Nephron progenitor cell (in vitro differentiated cells): ENCODE results near the gene HOATZ.

Source experiments
- DNase-seq: peaks from one replicate; pipeline ENCODE4 v3.0.0; 2021
- H3K27ac Mint-ChIP-seq: 2 replicates; pipeline ENCODE4 v1.8.0; 2021; ENCODE audit warnings: mild to moderate bottlenecking, moderate library complexity, mixed read lengths
- H3K27me3 Mint-ChIP-seq: 2 replicates; pipeline ENCODE4 v1.8.0; 2021; ENCODE audit warnings: mild to moderate bottlenecking, low read depth, mixed read lengths; ENCODE audit not compliant: poor library complexity
- H3K36me3 Mint-ChIP-seq: 2 replicates; pipeline ENCODE4 v1.8.0; 2021; ENCODE audit warnings: low read depth, mixed read lengths
- H3K4me1 Mint-ChIP-seq: 2 replicates; pipeline ENCODE4 v1.8.0; 2021; ENCODE audit warnings: mixed read lengths
- H3K4me3 Mint-ChIP-seq: 2 replicates; pipeline ENCODE4 v1.8.0; 2021; ENCODE audit warnings: mild to moderate bottlenecking, moderate library complexity, mixed read lengths
- H3K9me3 Mint-ChIP-seq: 2 replicates; pipeline ENCODE4 v1.8.0; 2021; ENCODE audit warnings: mild to moderate bottlenecking, moderate library complexity, mixed read lengths
- TF ChIP-seq, protein P1 (sequence below): fragments of 200-600 bp; sonication (generic); IDR thresholded peaks from 2 replicates; pipeline ENCODE4 v1.5.0; 2021; ENCODE audit warnings: antibody characterized with exemption

The HOATZ gene

DNA sequence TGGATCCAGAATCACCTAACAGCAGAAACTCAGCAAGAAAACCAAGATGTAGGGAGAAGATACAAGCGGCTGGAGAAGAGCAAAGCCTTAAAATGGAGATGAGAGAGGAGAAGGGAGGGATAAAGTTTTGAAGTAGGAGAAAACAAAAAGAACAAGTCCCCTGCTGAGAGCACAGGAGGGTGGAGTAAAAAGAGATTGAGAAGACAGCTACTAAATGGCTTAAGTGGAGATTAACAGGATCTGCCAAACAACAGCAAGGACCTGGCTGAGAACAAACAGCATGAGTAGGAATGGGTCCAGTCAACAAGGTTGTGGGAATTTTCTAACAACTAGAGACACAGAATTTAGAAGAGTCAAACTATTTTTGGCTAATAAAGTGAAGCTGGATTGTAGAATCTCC is 20.5 kb upstream of the HOATZ start:
- Mint-ChIP-seq H3K36me3 (no peaks in the 10 kb centered on the region), H3K4me1 (no peaks in the 10 kb centered on the region), H3K27me3 (peaks cover 13% of the 10 kb centered on the region), H3K4me3 (no peak overlapping the region), H3K9me3 (peaks cover 8% of the 10 kb centered on the region), H3K27ac (peak overlapping the region; percentile 26)
- no peak for DNase-seq
- TF ChIP-seq, protein P1, sequence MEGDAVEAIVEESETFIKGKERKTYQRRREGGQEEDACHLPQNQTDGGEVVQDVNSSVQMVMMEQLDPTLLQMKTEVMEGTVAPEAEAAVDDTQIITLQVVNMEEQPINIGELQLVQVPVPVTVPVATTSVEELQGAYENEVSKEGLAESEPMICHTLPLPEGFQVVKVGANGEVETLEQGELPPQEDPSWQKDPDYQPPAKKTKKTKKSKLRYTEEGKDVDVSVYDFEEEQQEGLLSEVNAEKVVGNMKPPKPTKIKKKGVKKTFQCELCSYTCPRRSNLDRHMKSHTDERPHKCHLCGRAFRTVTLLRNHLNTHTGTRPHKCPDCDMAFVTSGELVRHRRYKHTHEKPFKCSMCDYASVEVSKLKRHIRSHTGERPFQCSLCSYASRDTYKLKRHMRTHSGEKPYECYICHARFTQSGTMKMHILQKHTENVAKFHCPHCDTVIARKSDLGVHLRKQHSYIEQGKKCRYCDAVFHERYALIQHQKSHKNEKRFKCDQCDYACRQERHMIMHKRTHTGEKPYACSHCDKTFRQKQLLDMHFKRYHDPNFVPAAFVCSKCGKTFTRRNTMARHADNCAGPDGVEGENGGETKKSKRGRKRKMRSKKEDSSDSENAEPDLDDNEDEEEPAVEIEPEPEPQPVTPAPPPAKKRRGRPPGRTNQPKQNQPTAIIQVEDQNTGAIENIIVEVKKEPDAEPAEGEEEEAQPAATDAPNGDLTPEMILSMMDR: no peak

DNA sequence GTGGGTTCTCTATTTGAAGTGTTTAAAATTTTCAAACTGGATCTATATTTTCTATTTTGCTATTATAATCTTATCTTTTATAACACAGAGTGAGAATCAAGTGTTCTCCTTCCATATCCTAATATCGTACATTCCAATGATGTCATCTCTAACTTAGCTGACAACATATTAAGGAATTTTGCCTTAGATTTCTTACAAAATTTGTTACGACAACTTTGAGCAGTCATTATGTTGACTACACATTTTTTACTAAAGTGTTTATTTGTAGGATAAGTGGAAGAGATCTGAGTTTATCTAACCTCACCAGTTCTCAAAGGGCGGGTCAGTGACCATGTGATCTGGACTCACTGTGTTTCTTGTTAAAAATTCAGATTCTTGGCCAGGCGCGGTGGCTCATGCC is 15.1 kb upstream of the HOATZ start:
- Mint-ChIP-seq H3K4me1 (no peaks in the 10 kb centered on the region), H3K27me3 (peaks cover 11% of the 10 kb centered on the region), H3K36me3 (no peaks in the 10 kb centered on the region), H3K4me3 (no peak overlapping the region), H3K27ac (no peak overlapping the region), H3K9me3 (no peaks in the 10 kb centered on the region)
- TF ChIP-seq, protein P1: no peak
- no peak for DNase-seq

DNA sequence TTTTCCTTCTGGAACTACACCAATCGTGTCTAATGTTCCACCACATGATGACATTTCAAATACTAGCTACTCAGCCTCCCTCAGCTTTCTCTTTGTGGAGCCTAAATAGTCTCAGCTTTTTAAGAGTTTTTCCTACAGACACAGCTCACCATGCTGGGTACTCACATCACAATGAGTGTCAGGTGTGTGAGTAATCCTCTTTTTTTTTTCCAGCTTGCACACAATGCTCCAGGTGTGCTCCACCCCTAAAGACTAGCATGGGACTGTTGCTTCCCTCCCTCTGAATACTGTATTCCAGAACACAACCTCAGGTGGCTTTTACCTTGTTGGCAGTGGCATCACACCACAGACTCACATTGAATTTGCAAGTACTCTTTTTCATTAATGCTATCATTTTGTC is 14.1 kb upstream of the HOATZ start:
- H3K9me3 Mint-ChIP-seq: no peaks in the 10 kb centered on the region
- TF ChIP-seq, protein P1: no peak
- H3K4me3 Mint-ChIP-seq: no peak overlapping the region
- no peak overlapping the region for H3K27ac Mint-ChIP-seq
- no peak for DNase-seq
- no peaks in the 10 kb centered on the region for H3K36me3 Mint-ChIP-seq
- no peaks in the 10 kb centered on the region for H3K4me1 Mint-ChIP-seq
- peaks cover 18% of the 10 kb centered on the region for H3K27me3 Mint-ChIP-seq

DNA sequence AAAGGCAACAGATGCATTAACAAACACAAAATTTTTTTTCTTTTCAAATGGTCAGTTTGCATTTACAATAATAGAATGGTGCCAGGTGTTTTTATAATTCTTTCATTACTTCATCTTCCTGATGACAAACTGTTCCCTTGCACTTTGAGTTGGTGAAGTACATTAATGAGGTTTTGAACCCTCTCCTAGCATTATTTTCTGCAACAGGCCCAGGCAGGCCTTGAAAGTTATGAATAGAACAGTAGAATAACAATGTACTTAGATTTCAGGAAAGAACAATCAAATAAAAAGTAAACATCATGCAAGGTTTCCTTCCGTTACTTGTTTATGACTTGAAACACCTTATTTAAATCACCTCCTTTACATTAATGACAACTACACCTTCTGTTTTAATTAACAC is 12.0 kb upstream of the HOATZ start:
- Mint-ChIP-seq H3K27ac (no peak overlapping the region), H3K4me3 (no peak overlapping the region), H3K27me3 (peaks cover 20% of the 10 kb centered on the region), H3K9me3 (no peaks in the 10 kb centered on the region), H3K4me1 (no peaks in the 10 kb centered on the region), H3K36me3 (no peaks in the 10 kb centered on the region)
- TF ChIP-seq, protein P1: no peak
- no peak for DNase-seq

DNA sequence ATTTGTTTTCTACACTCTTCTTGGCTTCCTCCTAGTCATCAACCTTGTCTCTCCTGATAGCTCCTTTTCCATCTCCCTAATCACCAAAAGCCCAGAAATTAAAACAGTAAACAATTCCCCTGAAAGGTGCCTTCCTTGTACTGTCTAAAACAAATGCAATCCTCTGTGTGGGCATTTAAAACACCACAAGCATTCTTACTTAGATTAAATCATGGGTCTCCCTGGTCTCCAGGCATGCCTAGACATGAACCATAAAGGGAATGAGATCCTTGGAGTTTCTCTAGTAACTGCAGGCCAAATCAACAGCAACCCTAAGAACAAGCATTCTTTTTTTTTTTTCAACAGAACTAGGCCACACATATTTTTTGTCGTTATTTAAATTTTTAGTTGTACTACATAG is 4.3 kb upstream of the HOATZ start:
- H3K36me3 Mint-ChIP-seq: no peaks in the 10 kb centered on the region
- DNase-seq: no peak
- no peaks in the 10 kb centered on the region for H3K9me3 Mint-ChIP-seq
- no peak overlapping the region for H3K4me3 Mint-ChIP-seq
- H3K27ac Mint-ChIP-seq: no peak overlapping the region
- peaks cover 58% of the 10 kb centered on the region for H3K27me3 Mint-ChIP-seq
- TF ChIP-seq, protein P1: no peak
- H3K4me1 Mint-ChIP-seq: peaks cover 5% of the 10 kb centered on the region

DNA sequence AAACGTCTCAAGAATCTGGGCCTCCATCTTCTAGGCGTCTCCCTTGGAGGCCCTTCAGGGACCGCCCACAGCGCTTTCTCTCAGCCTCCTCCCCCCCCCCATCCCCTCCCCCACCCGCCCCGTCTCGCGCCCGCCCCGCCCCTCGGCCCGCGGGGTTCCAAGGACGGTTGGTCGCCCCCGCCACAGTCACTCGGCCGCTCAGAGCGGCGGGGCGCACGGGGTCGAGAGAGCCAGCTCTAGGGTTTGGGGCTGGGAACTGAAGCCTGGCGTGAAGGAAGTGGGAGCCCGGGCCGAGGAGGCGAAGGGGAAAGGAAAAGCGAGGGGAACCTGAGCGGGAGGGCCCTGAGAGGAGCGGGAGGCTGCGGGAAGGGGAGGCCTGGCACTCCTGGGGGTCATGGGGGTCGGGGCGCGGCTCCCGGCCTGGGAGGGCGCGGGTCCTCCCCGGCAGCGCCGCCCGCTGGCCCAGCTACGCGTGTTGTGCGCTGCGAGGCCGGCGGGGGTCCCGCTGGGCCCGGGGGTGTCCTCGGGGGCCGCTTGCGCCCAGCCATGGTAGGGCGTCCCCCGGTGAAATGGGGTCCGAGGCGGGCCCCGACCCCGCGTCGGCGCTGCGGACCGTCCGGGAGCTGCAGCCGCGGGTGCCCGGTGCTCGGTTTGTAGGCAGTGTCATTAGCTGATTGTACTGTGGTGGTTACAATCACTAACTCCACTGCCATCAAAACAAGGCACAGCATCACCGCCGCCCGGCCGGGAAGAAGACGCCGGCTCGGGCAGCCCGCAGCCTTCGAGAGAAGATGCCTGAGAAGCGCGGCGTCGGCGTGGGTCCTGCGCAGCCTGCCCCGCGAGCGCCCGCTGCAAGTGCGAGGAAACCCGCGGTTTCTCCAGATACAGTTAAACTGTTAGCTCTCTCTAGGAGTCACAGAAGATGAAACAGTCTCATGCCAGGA is 2.0 kb upstream of the HOATZ start, which contains the start of gene BTG4:
Gene BTG4 (minus strand): TSS at position 91 of the 944 bp plus-strand sequence. CDS start 13,610 bp downstream, outside the sequence.
- Mint-ChIP-seq H3K27ac (no peak within 1 kb of the TSS), H3K4me1 (peaks cover 5% of the 10 kb centered on the region), H3K9me3 (no peaks in the 10 kb centered on the region), H3K36me3 (no peaks in the 10 kb centered on the region), H3K4me3 (peak within 1 kb of the TSS; percentile 82), H3K27me3 (peaks cover 70% of the 10 kb centered on the region)
- DNase-seq: peak; percentile 58
- TF ChIP-seq, protein P1: no peak
